Liver (tissue), 9 donors: ENCODE measurements around the gene ANO7. TPM values are rescaled to one million over a fixed set of nuclear protein-coding genes. Genes with fewer than 3 reads are reported as not detected.

ENCODE experiments used
- DNase-seq: peaks from one replicate; pipeline ENCODE4 v3.0.0-alpha.2; 2017; ENCODE audit warnings: low spot score
- H3K27ac ChIP-seq, 2 donors: one replicate each; pipeline ENCODE4 v1.7.0; 2013; ENCODE audit warnings: inconsistent platforms in 2 of 2, low read length in 2 of 2, control low read depth in 1 of 2, low read depth in 1 of 2, mild to moderate bottlenecking in 1 of 2
- H3K27me3 ChIP-seq, 4 donors: one replicate each; pipeline versions ENCODE4 v1.6.1 to v1.7.0; 2013; ENCODE audit warnings: low read length in 3 of 4, inconsistent platforms in 1 of 4, mild to moderate bottlenecking in 1 of 4, moderate library complexity in 1 of 4; ENCODE audit not compliant: control insufficient read depth in 4 of 4, insufficient read depth in 4 of 4
- H3K36me3 ChIP-seq, 4 donors: one replicate each; pipeline versions ENCODE4 v1.6.1 to v1.7.0; 2013; ENCODE audit warnings: low read length in 3 of 4, mild to moderate bottlenecking in 3 of 4, low read depth in 1 of 4, moderate library complexity in 1 of 4; ENCODE audit not compliant: control insufficient read depth in 4 of 4, insufficient read depth in 3 of 4
- H3K4me1 ChIP-seq, 4 donors: one replicate each; pipeline versions ENCODE4 v1.6.1 to v1.7.0; 2013; ENCODE audit warnings: low read length in 3 of 4, mild to moderate bottlenecking in 3 of 4, moderate library complexity in 1 of 4; ENCODE audit not compliant: control insufficient read depth in 4 of 4, insufficient read depth in 4 of 4
- H3K4me3 ChIP-seq, 3 donors: one replicate each; pipeline versions ENCODE4 v1.6.1 to v1.7.0; 2013; ENCODE audit warnings: low read length in 3 of 3, control low read depth in 1 of 3, low read depth in 1 of 3, mild to moderate bottlenecking in 1 of 3
- H3K9ac ChIP-seq, 2 donors: one replicate each; pipeline ENCODE4 v1.7.0; 2013; ENCODE audit warnings: low read length in 2 of 2, mild to moderate bottlenecking in 2 of 2, moderate library complexity in 2 of 2, control low read depth in 1 of 2, low read depth in 1 of 2
- H3K9me3 ChIP-seq, 4 donors: one replicate each; pipeline versions ENCODE4 v1.6.1 to v1.7.0; 2013; ENCODE audit warnings: low read length in 3 of 4; ENCODE audit not compliant: control insufficient read depth in 4 of 4
- CTCF ChIP-seq: fragments of 150-350 bp; IDR thresholded peaks from 2 replicates; pipeline ENCODE4 v1.5.1; 2017; ENCODE audit warnings: improper control_type of control experiment, low read depth, low read length; ENCODE audit not compliant: missing input control
- EGR1 ChIP-seq, 2 donors: IDR thresholded peaks; 2 replicates each; pipeline ENCODE4 v1.6.1; 2016 to 2018; ENCODE audit warnings: antibody characterized with exemption in 2 of 2, low read depth in 2 of 2
- FOXA1 ChIP-seq: IDR thresholded peaks from 2 replicates; pipeline ENCODE4 v1.6.1; 2016; ENCODE audit warnings: antibody characterized with exemption
- FOXA2 ChIP-seq: IDR thresholded peaks from 2 replicates; pipeline ENCODE4 v1.6.1; 2016; ENCODE audit warnings: antibody characterized with exemption
- GABPA ChIP-seq, 2 donors: IDR thresholded peaks in 1 of 2; conservative IDR thresholded peaks in 1 of 2; 2 replicates each; pipeline ENCODE4 v1.6.1; 2016; ENCODE audit warnings: antibody characterized with exemption in 2 of 2, mild to moderate bottlenecking in 1 of 2, moderate library complexity in 1 of 2
- HNF4A ChIP-seq, 2 donors: conservative IDR thresholded peaks; 2 replicates each; pipeline ENCODE4 v1.6.1; 2016; ENCODE audit warnings: antibody characterized with exemption in 2 of 2, mild to moderate bottlenecking in 2 of 2
- HNF4G ChIP-seq: IDR thresholded peaks from 2 replicates; pipeline ENCODE4 v1.6.1; 2016; ENCODE audit warnings: antibody characterized with exemption
- JUND ChIP-seq, 2 donors: IDR thresholded peaks; 2 replicates each; pipeline ENCODE4 v1.6.1; 2016; ENCODE audit warnings: antibody characterized with exemption in 2 of 2
- MAX ChIP-seq: IDR thresholded peaks from 2 replicates; pipeline ENCODE4 v1.6.1; 2016; ENCODE audit warnings: antibody characterized with exemption
- NR2F2 ChIP-seq: IDR thresholded peaks from 2 replicates; pipeline ENCODE4 v1.6.1; 2016; ENCODE audit warnings: antibody characterized with exemption
- RAD21 ChIP-seq, 2 donors: IDR thresholded peaks; 2 replicates each; pipeline ENCODE4 v1.6.1; 2016; ENCODE audit warnings: antibody characterized with exemption in 2 of 2, mild to moderate bottlenecking in 2 of 2
- REST ChIP-seq: IDR thresholded peaks from 2 replicates; pipeline ENCODE4 v1.6.1; 2016; ENCODE audit warnings: antibody characterized with exemption, mild to moderate bottlenecking
- RXRA ChIP-seq, 2 donors: IDR thresholded peaks; 2 replicates each; pipeline ENCODE4 v1.6.1; 2017 to 2018; ENCODE audit warnings: antibody characterized with exemption in 2 of 2, mild to moderate bottlenecking in 1 of 2
- SP1 ChIP-seq: IDR thresholded peaks from 2 replicates; pipeline ENCODE4 v1.6.1; 2018; ENCODE audit warnings: antibody characterized with exemption, mild to moderate bottlenecking
- TAF1 ChIP-seq: conservative IDR thresholded peaks from 2 replicates; pipeline ENCODE4 v1.6.1; 2016; ENCODE audit warnings: antibody characterized with exemption, mild to moderate bottlenecking
- YY1 ChIP-seq: IDR thresholded peaks from 2 replicates; pipeline ENCODE4 v1.6.1; 2016; ENCODE audit warnings: antibody characterized with exemption, mild to moderate bottlenecking
- WGBS: extraction: QIAGEN DNeasy Blood & Tissue Kit; methylation state at CpG from one replicate; pipeline ENCODE4 v1.1.7; 2013; 5-methylcytosine and 5-hydroxymethylcytosine counted together
- polyA plus RNA-seq, 2 donors: library from polyadenylated mRNA; stranded (reverse) in 1 of 2; unstranded in 1 of 2; fragments of 200-250 nt in 1 of 2; fragments of >200 nt in 1 of 2; fragmentation: Nextera tagmentation in 1 of 2; extraction: Ambion mirVana in 1 of 2; gene quantifications; one replicate each; pipeline versions ENCODE4 v1.2.1 to v1.2.3, GENCODE V29; 2013 to 2015
- total RNA-seq, 2 donors: library from RNA; depleted of rRNA; stranded (reverse); fragments of >200 nt; gene quantifications; one replicate each; pipeline ENCODE4 v1.2.3, GENCODE V29; 2014
- TF ChIP-seq, protein P1 (sequence below): IDR thresholded peaks from 2 replicates; pipeline ENCODE4 v1.6.1; 2016; ENCODE audit warnings: antibody characterized with exemption
- TF ChIP-seq, protein P2 (sequence below): IDR thresholded peaks from 2 replicates; pipeline ENCODE4 v1.6.1; 2016; ENCODE audit warnings: antibody characterized with exemption
- donor health status: healthy.
- donor health status: healthy.
- donor health status: healthy.
- donor health status: healthy.
- donor health status: healthy.

ANO7 gene
- total and polyA plus RNA-seq, 4 donors: 0.25 to 0.70 (median 0.45) TPM

- Histone ChIP-seq H3K9me3 (no peaks in the 10 kb centered on the region), H3K36me3 (peaks cover 0 to 3% (median 2%) of the 10 kb centered on the region in 4 donors), H3K4me3 (peak within 1 kb of the TSS; percentile 83 to 98 (median 96)), H3K4me1 (peaks cover 3 to 26% (median 19%) of the 10 kb centered on the region in 4 donors), H3K27ac (peak within 1 kb of the TSS; percentile 55 to 64), H3K27me3 (no peaks in the 10 kb centered on the region), H3K9ac (peak within 1 kb of the TSS in 1 of 2 donors; percentile 24)
- DNase-seq: peak; percentile 92
- no peak for TF ChIP-seq HNF4A (conservative IDR thresholded peaks at IDR 0.05)
- no peak for TF ChIP-seq FOXA2
- TF ChIP-seq REST: peak; percentile 23
- TF ChIP-seq JUND (IDR thresholded peaks at IDR 0.05): no peak
- TF ChIP-seq, protein P1, sequence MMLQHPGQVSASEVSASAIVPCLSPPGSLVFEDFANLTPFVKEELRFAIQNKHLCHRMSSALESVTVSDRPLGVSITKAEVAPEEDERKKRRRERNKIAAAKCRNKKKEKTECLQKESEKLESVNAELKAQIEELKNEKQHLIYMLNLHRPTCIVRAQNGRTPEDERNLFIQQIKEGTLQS: no peak
- TF ChIP-seq TAF1: no peak
- TF ChIP-seq FOXA1: no peak
- TF ChIP-seq GABPA (IDR thresholded peaks at IDR 0.05 in 1 of 2, conservative IDR thresholded peaks at IDR 0.05 in 1 of 2): peak in 1 of 2 donors; percentile 76
- peak; percentile 41 to 53 for TF ChIP-seq RAD21 (IDR thresholded peaks at IDR 0.05)
- TF ChIP-seq NR2F2: no peak
- peak; percentile 43 for TF ChIP-seq MAX
- TF ChIP-seq YY1: peak; percentile 98
- TF ChIP-seq SP1: peak; percentile 71
- no peak for TF ChIP-seq RXRA (IDR thresholded peaks at IDR 0.05)
- TF ChIP-seq EGR1 (IDR thresholded peaks at IDR 0.05; ENCODE audit: low read depth in 2 of 2): no peak
- peak; percentile 9 for TF ChIP-seq CTCF
- TF ChIP-seq, protein P2, sequence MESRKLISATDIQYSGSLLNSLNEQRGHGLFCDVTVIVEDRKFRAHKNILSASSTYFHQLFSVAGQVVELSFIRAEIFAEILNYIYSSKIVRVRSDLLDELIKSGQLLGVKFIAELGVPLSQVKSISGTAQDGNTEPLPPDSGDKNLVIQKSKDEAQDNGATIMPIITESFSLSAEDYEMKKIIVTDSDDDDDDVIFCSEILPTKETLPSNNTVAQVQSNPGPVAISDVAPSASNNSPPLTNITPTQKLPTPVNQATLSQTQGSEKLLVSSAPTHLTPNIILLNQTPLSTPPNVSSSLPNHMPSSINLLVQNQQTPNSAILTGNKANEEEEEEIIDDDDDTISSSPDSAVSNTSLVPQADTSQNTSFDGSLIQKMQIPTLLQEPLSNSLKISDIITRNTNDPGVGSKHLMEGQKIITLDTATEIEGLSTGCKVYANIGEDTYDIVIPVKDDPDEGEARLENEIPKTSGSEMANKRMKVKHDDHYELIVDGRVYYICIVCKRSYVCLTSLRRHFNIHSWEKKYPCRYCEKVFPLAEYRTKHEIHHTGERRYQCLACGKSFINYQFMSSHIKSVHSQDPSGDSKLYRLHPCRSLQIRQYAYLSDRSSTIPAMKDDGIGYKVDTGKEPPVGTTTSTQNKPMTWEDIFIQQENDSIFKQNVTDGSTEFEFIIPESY: no peak
- no peak for TF ChIP-seq HNF4G
- WGBS: under 1% methylated on average over 73 of the region's 73 CpGs
These were observed 38.4 kb upstream of the ANO7 start, which contains the start of gene PPP1R7 for GRCh38 chr2:241149925-241150659. PPP1R7 (plus strand) TSS chr2:241150467; CDS start chr2:241150496, 29 bp downstream.
